GM18498 (cell line): ENCODE data around the gene WWTR1.

Source experiments
- ATAC-seq: cut with Tn5 transposase; IDR thresholded peaks from one replicate; pipeline ENCODE4 v1.9.1; 2021; ENCODE audit warnings: mild to moderate bottlenecking, moderate library complexity; ENCODE audit not compliant: unreplicated experiment

Gene WWTR1

GRCh38 chr3:149596134-149596770 lies 61.6 kb downstream of the WWTR1 start:
- ATAC-seq, result no peak

DNA sequence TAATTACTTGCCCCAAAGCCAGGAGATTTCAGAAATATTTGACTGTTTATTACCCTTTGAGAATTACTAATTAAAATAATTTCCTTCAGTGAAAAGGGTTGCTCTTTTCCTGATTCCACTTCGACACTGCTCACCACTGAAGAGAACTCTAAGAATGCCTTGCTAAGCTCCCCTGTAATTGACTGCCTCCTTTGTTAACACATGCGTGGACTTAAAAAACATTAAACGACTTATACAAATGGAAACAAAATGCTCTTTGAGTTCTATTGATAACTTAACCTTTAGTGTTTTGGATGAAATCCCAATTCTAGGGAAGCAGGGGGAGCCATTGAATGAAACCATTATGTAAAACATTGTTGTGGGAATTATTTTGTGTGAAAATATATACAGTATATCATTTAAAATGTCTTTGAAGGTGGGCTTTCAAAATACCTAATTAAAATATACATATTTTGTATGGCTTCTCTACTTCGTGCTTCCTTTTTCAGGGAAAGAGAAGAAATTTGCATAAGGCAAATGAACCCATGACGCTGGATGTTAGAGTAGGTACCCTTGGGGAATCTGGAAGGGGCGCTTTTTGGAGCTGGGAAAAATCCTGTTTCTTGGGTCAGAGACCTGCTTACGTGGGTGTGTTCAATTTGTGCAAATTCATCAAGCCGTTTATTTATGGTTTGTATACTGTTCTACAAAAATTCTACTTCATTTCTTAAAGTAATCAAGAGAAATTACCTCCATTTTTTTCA lies 64.2 kb downstream of the WWTR1 start:
- no peak for ATAC-seq

- no peak for ATAC-seq
These were observed 65.0 kb downstream of the WWTR1 start for GRCh38 chr3:149592758-149593240.

DNA sequence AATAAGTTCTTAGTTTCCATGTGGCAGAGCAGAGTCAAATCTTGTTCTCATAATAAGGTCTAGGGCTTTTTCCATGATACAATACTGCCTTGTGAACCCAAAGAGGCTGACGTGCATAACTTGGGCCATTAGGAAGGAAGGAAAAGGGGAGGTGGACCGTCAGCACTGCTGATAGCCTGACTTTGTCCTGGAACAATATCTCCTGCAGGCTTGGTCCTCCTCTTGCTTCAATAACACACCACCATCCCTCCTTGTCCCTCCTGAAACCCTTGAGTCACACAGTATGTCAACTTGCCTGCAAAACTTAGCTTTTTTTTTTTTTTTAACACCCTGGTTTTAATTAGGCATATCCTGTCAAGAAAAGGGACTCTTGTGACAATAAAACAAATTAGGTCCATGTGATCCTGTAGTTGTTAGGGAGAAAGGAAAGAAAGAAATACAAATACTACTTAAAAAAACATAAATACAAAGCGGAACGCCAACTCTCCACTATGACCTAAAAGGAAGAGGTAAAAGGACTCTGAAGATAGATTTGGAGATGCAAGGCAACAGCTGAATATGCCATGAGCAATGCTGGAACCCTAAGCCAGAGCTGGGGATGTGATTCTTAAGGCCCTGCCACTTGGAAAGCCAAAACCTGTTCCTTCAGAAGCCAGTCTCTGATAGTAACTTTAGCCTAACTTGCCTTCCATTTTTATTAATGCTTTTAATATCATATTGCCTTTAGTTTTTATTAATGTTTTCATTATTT lies 67.0 kb downstream of the WWTR1 start:
- ATAC-seq, result no peak

DNA sequence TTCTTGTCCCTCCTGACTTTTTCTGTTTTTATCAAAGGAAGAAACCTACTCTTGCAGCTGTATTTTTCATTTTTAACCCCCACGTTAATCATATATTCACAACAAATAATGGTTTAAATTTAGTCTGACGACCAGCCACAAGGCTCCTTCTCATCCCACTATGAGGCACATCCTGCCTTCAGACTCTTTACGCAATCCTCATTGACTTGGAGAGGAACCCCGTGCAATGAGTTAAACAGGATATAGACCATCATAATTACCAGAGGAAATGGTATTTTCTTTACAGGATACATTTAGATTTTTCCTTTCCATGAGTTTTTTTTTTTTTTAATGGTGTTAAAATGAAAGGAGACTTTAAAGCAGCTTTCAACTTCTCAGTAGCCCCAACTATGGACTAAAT lies 68.5 kb downstream of the WWTR1 start:
- no peak for ATAC-seq

DNA sequence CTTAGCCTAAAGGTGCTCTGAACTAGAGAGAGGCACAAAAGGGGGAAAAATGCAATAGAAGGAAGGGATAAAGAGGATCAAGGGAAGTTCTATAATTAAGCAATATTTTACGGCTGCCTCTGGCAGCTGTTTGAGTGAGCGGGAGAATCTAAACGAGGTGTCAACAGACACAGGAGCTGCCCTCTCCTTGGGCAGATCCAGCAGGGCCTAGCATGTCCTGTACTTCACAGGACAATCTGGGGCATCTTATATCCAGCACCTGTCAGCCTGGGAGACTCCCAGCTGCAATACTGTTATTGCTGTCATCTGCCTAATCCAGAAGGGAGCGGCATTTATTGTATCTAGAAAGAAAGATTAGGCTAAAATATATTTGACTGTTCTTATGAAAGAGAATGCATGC lies 68.9 kb downstream of the WWTR1 start:
- ATAC-seq, result no peak

- ATAC-seq, result no peak
These were observed 70.4 kb downstream of the WWTR1 start for GRCh38 chr3:149587383-149587782.

GRCh38 chr3:149586871-149587270 lies 71.0 kb downstream of the WWTR1 start:
- no peak for ATAC-seq

GRCh38 chr3:149585401-149585726 lies 72.5 kb downstream of the WWTR1 start:
- ATAC-seq, result peak; percentile 90

DNA sequence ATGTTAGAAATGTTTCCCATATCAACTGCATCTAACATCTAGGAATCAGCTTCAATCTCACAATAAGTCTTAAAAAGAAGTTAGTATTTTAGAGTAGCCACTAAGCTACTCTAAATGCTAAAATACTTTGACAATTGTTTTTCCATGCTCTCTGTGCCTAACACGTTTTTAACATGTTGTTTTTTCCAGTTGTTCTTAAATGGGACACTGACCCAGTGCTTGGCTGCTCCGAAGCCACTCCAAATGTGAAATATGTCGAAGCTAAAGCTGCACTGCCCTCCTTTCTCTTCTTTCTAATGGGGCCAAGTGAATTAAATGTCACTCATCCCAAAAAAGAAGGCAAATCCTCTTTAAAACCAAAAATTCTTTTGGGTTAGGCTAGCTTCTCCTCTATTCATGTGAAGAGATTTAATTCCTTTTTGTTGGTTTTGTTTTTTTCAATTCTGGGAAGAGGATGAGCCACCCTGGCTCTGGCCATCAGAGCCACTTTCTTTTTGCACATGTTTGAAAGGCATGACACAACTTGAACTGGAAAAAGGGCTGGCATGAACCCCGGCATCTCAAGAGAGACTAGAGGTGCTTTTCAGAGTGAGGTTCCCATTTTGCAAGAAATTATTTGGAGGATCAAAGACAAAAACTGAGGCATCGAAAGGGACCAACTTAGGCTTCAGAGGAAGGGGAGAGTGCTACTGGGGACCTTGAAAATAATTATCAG lies 73.7 kb downstream of the WWTR1 start:
- ATAC-seq, result no peak

- ATAC-seq, result no peak
These were observed 75.4 kb downstream of the WWTR1 start for GRCh38 chr3:149582395-149582794.

- peak; percentile 29 for ATAC-seq
These were observed 76.0 kb downstream of the WWTR1 start for GRCh38 chr3:149581681-149582370.

DNA sequence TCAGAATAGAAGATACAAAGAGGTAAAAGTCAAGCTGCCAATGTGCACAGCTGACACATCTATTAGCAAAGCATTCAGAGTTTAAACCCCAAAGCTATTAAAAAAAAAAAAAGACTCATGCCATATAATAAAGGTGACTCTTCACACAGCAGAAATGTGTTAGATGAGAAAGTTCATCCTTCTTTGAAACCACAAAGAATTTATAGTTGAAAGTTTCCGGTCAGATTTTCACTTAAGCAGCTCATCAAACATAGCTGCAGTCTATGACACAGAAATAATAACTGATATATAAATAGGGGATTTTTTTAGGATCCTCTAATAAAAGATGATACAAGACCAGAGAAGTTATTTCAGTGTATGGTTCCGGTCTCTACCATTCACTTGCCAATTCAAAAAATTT lies 76.6 kb downstream of the WWTR1 start:
- ATAC-seq, result no peak

DNA sequence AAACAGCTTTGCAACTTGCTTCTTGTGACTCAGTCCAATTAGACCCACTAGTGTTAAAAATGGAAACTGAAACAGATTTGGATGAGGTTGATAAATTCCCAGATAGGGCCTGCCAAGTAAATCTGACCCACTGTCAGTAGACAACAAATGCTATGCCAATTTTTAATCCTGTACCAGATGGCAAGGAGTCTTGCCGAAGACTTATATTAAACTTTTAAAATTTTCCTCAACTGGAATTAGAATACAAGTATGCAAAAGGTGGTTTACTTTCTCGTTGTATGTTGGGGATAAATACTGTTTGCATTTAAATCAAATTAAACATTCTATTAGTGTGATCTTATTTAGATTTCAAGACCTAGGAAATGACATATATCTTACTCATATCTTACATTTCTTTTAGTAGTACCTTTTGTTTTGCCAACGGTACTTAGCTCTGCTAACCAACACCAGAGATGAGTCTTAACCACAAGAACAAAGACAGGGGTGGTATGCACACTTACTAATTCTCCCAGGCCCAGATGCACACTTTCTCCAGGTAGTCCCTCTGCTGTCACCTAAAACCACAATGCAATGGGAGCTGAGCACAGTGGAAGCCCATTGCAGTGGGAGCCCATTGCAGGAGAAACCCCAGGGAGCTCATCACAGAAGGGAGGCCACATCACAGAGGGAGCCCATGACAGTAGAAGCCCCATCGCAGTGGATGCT lies 77.8 kb downstream of the WWTR1 start:
- ATAC-seq, result peak; percentile 48

GRCh38 chr3:149579161-149579560 lies 78.7 kb downstream of the WWTR1 start:
- no peak for ATAC-seq

DNA sequence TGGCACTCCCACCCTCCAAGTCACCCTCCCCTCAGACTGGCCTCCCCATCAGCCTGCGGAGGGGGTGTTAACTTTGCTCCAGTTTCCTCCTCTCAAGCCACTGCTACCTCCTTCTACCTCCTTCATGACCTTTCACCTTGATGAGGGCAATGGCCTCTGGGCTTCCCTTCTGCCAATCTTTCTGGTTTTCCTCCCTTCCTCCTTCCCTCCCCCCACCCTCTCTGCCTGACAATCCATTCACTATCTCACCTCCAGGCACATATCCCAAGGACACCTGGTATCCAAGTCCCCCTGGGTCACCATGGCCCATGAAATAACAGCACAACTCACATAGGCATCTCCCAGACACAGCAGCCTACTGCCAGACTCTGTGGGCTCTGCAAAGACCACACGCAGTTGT lies 80.0 kb downstream of the WWTR1 start:
- ATAC-seq, result no peak

DNA sequence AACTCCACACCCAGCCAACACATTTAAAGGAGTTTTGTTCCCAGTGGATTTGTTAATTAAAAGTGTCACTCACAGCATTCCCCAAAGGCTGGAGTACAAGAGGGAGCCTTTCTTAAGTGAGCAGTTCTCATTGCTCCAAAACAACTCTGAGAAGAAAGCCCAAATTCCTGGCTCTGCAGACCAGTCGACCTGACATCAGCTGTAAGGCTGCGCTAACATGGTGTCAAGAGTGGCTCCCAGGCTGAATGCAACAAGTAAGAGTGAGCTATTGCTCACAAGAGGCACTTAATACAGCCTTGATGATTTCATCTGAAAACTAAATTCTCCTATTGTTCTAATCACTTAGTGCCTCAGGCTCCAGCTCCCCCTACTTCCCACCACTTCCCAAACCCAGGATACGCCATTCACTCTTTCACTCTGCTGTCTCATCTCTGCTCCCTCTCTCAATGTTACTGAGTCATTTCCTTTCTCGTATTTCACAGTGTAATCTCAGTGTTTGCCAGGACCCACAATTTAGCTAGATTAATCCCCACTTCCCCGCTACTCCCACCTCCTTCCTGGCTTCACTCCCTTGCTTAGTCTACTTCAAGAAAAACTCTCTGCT lies 81.8 kb downstream of the WWTR1 start:
- ATAC-seq, result peak; percentile 59

DNA sequence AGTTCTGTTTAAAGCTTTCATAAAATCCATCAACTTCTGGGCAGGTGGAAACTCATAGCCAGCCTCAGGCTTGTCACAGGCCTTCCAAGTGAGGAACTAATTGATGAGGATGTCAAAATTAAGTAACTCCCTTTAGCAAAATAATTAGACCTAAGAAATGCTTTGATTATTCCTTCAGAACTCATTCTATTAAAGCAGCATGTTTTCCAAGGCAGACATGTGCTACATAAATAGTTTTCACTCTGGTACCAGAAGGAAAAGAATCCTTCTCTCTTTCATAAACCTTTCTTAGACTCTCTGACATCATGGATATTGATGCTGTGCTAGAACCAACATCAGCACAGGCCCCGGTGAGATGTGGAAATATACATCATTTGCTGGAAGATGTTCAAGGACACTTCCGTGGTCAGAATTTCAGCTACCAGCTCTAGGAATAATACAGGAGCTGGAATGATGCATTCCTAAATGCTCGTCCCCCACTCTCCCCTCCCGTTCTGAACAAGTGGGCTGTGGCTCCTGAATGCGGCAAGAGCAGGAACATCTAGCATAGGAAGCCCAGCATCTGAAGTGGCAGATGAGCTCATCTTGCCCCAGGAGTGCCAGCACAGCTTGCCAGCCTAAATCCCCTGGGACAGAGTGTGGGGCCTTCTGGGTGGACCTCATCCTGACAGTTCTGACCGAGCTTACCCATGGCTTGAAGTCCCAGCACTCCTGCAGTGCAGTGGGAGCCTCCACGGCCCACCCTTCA lies 82.4 kb downstream of the WWTR1 start:
- no peak for ATAC-seq

GRCh38 chr3:149572796-149573414 lies 84.9 kb downstream of the WWTR1 start:
- no peak for ATAC-seq
